Measurements from ENCODE around the gene C20orf144.
A peak's percentile ranks its signal among the peaks of the same experiment; 100 is the strongest.
"Not testable (repeated sequence)": the region's sequence is repeated elsewhere in the genome, so short reads cannot be mapped to it uniquely, and the experiment has no call there.

The C20orf144 gene

DNA sequence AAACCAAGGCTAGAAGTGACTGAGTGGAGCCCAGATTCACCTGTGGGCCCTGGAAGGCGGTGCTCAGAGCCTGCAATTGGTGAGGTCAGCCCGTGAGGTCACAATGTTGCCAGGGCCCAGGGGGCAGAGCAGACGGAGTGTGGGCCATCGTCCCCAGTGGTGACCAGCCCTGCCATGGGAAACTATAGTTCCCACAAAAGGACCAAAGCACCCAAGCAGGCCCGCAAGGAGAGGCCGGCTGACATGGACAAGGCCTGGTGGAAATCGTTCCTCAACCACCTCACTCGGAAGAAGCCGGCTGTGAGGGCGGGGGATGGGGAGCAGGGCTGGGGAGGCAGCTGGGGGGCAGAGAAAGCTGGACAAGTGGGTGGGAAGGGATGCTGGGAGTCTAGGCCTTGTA is at the start of gene C20orf144:
Gene C20orf144 (plus strand): TSS at position 156 of the 400 bp plus-strand sequence. CDS start 19 bp downstream, at position 175.
- no peak for DNase-seq

DNA sequence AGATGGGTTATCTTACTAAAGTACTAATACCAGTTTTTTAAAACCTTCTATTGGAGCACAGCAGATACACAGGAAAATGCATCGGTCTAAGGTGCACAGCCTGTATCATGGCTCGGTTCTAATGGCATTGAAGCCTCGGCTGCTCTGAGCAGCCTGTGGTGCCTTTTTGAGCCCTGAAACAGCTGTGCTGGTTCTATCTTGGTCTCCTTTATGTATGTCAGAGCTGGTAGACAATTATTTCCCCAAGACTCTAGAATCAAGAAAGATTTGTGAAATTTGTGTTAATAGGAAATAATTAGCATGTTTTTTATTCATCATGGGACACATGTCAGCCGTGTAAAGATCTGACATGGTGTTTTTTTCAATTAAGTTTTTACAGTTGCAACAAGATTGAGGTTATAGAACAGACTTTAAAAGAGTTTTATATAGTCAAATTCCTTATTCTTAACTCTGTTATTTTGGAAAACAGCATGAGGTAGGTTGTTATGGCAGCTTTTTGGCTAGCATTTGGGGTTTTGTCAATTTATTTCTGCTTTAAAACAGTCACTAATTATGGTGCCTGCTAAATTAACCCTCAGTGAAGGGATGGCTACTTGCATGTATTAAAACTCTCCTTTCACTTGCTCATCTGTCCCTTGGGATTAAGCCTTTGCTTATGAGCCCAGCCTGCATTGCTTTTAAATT is 40.3 kb upstream of the C20orf144 start:
- peak in 1 of 2 experiments; percentile 21 for DNase-seq

DNA sequence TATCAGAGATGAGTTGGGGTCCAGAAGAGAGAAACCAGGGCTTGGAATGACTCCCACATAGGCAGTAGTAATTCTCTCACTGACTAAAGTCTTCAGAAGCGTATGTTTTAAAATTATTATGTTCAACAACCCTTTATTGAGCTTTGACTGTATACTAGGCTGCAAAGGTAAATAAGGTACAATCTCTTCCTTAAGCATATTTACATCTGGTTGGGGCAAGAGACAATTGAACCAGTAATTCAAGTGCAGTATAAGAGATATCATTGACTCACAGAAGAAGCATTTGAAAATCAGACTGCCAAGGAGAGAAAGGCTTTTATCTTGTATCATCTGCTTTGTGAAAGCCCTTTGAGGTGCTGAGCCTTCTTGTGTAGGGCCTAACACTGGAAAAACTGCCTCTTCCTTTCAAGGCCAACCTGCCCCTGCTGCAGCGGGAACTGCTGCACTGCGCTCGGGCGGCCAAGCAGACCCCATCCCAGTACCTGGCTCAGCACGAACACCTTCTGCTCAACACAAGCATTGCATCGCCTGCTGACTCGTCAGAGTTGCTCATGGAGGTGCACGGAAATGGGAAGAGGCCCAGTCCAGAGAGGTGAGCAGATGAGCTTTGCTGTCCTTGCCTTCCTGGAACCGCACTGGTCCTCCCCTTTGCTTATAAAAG is 39.3 kb upstream of the C20orf144 start:
- DNase-seq: no peak

DNA sequence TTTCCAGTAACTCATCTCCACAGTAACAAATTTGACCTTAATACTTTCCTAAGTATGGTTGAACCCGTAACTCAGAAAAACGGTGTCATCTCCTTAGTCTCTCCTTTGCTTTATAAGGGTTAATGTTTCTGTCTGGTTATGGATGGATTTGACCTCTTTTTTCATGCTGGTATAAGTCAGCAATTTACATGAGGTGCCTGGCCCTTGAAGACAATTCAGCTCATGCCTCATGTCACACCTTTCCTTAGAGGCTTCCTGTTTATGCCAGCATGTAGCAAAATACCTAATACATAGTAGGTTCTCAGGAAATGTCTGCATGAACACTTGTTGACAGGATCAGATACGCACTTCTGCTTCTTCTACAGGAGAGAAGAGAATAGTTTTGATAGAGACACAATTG is 37.7 kb upstream of the C20orf144 start:
- DNase-seq: no peak

DNA sequence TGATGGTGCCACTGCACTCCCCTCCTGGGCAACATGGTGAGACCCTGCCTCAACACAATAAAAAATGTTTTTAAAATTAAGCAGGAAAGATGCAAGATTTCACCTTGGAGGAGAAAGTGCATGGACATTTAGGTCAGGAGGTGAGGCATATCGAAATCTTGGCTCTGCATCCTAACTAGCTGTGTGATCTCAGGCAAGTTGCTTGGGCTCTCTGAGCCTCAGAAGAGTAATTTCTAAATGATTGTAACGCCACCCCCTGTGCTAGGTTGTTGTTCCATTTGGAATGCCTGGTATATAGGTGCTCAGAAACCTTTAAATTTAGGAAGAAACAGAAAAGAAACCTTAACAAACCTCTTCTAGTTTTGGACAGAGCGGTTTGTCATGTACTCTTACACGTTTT is 35.9 kb upstream of the C20orf144 start:
- no peak for DNase-seq

DNA sequence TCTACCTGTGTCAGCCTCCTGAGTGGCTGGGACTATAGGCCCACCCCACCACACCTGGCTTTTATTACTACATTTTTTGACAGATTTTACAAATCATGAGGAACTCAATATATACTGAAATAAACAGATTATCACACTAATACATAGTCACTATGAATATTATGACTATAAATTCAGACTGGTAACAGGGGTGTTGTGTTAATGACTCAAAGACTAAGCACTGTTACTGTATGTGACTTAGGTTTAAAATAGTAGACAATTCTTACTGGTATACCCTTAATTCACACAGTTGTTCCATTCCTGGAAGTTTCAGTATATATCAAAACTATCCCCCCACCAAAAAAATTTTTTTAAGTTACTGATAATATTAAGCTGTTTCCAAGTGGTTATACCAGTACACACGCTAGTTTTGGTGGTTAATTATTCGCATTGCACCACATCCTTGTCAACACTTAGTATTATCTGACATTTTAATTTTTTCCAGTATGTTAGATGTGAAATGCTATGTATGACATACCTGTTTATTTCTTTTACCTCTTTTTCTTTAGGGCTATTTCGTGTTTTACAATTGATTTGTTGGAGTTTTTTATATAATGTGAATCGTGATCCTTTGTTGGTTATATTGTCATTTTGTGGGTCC is 34.4 kb upstream of the C20orf144 start:
- DNase-seq: no peak

DNA sequence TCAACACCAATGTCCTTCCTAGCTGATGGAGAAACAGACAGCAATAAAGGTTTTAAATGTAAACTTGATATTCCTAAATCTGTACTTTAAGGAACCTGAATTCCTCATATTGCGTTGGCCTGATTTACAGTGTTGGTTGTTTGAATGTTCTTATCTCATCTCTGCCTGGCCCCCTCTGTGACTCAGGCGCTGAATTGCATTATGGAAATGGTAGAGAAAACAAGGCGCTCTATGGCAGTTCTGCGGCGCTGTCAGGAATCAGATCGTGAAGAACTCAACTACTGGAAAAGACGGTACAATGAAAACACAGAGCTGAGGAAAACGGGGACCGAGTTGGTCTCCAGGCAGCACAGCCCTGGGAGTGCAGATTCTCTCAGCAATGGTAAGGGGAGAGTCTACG is 32.6 kb upstream of the C20orf144 start:
- DNase-seq: no peak

DNA sequence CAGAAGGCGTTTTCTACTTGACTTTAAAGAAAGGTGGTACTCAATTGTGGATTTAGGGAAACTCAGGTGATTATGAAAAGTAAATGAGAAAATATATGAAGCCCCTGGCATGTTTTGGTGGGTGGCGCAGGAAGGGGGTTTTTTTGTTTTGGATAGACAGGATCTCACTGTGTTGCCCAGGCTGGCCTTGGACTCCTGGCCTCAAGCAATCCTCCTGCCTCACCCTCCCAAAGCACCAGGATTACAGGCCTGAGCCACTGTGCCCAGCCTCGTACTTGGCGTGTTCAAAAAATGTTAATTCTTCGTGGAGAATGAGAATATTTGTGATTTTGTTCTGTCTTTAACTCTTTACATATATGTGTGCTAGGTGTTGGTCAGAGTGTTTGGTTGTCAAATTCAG is 32.1 kb upstream of the C20orf144 start:
- DNase-seq: no peak

DNA sequence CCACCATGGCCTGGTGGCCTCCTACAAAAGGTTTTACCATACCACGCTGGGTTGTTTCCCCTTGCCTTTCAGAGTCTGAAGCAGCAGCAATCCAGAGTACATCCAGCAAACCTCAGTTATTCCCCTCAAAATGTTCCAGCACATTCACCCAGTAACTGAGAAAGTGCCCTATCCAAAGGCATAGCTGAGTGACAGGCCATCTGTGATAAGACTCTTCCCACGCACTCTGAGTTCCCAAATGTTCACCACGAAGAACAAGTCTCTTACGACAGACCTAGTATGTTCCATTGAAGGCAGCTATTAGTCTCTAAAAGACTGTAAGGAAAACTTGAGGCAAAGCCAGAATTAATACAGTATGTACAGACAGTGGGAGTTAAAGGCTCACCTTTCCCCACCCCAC is 31.6 kb upstream of the C20orf144 start:
- DNase-seq: no peak

DNA sequence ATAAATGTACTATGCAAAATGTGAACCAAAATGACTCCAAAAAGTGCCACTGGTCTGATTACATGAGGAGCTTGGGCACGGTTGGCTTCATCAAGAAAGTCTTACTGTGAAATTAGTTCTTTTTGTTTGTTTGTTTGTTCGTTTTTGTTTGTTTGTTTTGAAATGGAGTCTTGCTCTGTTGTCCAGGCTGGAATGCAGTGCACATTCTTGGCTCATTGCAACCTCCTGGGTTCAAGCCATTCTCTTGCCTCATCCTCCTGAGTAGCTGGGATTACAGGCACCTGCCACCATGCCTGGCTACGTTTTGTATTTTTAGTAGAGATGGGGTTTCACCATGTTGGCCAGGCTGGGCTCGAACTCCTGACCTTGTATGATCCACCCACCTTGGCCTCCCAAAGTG is 30.2 kb upstream of the C20orf144 start:
- not testable (repeated sequence) for DNase-seq

DNA sequence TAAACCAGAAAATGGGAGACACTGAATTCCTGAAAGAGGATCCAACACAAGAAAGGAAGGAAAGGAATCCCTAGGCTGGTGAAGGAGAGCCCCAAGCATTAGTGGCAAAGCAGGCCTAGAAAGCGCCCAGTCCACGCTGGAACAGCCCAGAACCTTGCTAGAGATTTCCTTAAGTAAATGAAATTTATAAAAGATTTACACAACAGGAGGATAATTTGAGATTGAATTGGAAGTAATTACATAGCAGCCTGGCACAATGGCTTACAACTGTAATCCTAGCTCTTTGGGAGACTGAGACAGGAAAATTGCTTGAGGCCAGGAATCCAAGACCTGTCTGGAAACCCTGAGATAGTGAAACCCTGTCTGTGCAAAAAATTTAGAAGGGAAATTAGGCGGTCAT is 26.8 kb upstream of the C20orf144 start:
- no peak for DNase-seq

DNA sequence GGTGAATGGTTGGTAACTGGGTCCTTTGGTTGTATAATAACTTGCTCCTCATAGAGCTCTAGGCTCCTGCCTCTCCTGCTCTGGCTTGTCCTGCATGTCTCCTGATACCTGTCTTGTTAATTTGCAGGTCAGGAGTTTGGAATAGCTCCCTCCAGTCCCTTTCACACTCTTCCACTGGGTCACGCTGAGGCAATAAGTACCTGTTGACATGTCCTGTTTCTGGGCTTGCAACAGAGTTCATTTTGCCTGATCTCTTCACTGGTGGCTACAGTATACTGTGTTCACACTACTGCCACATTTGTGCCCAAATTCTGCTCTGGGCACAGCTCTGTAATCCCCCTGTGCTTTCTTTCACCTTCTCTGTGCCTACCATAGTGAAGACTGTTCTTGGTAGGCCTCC is 25.4 kb upstream of the C20orf144 start:
- DNase-seq: no peak

DNA sequence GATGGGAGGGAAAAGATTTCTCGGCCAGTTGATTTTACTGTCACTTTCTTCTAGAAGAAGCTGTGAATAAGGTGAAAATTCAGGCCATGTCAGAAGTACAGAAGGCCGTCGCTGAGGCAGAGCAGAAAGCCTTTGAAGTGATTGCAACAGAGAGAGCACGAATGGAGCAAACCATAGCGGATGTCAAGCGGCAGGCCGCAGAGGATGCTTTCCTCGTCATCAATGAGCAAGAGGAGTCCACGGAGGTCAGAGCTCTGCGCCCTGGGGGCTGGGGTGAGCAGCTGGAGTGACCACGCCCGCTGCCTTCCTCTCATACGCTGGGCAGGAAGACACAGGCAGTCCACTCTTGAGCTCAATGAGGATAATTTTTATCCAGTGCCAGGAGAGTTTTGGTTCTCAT is 21.8 kb upstream of the C20orf144 start:
- no peak for DNase-seq

DNA sequence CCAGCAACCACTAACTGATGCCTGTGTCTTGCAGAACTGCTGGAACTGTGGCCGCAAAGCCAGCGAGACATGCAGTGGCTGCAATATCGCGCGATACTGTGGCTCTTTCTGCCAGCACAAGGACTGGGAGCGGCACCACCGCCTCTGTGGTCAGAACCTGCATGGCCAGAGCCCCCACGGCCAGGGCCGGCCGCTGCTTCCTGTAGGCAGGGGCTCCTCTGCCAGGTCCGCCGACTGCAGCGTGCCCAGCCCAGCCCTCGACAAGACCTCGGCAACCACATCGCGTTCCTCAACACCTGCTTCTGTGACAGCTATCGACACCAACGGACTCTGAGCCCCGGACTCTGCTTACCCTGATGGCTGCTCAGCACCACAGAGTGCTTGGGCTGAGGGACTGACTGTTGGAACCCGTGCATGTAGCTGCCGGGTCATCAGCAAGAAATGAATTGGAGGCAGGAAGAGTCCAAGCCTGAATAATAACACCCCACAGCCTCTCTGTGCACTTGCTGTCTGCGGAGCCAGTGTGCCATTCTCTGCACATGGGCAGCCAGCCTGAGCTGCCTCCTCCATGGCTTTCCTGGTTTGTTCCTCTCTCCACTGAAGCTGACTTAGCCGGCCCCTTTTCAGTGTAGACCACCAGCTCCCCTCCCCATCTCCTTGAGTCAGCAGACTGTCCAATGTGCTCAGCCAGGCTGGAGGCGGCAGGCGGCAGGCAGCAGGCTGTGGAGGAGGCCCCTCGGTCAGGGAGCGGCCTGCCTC is 17.6 kb upstream of the C20orf144 start:
- no peak for DNase-seq

DNA sequence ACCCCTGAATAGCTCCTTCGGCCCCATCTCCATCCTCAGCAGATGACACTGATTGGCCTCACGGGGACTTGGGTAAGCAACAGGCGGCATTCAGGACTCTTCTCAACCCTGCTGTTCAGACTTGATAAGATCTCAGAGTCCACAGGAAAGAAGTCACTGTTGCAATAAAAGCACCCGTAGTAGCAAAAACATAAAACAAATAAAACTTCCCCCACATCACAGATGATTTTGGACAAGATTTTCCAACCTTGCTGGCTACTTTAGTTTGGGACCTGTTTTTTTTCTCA is 17.1 kb upstream of the C20orf144 start:
- no peak for DNase-seq

DNA sequence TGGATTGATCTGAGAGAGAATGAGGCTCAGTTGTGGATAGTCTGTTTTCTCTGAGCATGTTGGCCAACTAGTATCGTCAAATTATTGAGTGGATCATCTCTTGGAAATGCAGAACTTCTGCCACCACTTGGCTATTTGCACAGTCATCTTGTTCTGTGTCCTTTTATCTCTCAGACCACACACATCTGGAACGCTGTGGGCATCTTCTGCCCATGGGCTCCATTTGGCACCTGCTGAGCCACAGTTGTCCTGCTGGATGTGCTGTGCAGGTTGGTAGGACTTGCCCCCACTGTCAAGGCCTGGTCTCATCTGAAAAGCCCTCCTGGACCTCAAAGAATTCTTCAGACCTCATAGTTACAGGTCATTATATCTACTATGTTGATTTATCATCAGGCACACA is 16.7 kb upstream of the C20orf144 start:
- no peak for DNase-seq

DNA sequence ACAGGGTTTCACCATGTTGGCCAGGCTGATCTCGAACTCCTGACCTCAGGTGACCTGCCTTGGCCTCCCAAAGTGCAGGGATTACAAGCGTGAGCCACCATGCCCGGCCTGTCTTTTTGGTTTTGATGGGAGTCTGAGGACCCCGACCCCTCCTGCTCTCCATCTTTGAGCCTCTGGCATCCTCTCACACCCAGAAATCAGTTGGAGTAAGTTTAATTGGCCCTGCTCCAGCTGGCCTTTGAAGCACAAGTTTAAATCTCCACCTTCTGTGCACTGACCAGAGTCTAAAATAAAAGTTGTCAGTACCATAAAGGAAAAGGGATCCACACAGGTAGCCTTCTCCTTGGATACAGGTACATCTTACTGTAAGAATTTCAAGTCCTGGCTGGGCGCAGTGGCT is 15.9 kb upstream of the C20orf144 start:
- no peak for DNase-seq

DNA sequence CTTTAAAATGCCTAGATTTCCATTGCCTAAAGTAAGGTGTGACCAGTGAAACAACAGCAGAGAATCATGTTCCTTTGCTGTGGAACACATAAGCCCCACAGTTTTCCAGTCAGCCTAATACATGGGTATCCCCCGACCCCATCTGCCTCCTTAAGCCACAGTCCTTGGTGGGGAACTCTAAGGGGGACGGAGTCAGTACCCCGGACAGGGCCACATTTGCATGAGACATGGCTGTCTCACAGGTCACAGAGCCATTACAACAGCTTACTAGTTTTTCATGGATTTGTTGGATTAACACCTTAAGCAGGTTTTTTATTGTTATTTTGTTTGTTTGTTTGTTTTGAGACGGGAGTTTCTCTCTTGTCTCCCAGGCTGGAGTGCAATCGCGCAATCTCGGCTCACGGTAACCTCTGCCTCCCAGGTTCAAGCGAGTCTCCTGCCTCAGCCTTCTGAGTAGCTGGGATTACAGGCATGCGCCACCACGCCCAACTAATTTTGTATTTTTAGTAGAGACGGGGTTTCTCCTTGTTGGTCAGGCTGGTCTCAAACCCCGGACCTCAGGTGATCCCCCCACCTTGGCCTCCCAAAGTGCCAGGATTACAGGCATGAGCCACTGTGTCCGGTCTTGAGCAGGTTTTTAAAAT is 15.0 kb upstream of the C20orf144 start:
- DNase-seq: not testable (repeated sequence)

DNA sequence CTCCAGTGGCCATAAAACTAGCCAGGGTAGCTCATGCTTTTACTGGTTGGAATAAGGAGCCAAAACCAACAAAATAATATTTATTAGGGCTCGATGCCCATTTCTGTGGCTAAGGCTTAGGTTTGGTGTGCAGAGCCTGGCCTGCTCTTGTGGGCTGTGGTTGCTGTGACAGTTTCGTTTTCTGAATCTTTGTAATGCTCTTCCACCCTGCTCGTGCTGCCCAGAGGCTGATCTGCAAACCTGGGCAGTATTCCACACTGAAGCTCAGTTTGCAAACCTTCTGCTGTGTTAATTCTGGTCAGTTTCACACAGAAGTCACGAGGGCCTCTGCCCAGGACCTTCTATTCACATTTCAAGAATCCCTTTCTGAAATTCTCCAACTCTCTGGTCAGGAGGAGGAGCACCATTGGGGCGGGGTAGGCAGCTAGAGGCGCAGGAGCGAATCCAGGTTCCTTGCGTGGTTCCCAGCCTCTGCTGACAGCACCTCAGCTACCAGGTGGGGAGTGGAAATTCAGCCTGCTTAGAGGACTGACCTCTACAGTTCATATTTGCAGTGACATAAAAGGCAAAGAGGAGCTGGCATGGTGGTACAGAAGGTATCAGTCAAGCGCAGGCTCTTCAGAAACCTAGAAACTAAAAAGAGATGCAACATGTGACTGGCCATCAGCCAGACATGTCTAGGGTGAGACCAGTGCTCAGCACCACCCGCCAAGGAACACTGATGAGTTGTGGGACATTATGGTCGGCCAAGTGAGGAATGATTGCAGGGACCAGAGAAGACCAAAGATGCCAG is 14.3 kb upstream of the C20orf144 start:
- DNase-seq: peak in 1 of 2 experiments; percentile 59

DNA sequence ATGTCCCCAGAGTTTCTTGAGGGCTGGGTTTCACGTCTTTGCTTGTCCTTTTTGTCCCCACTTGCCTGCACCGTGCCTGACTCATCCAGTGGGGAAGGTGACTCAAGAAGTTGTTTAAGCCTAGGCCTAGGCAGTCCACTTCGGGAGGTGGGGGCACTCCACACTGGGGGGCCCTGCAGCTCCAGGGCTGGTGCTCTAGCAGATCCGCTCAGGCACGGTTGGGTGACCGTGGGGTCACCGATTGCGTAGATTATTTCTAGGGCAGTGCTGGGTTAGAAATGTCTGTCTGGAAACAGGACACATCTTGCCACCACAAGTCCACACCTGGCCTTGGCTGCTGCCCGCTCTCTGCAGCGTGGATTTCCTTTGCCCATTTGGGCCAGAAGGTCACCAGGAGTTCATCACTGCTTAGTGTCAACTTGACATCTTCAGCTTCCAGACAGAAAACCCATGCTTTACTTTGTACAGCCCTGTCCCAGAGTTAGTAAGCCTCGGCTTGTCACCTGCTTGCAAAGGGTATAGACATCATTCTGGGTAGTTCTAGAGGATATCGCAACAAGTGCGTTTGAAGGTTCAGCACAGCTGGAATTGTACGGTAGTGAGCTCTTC is 13.6 kb upstream of the C20orf144 start:
- peak; percentile 14 to 88 for DNase-seq

DNA sequence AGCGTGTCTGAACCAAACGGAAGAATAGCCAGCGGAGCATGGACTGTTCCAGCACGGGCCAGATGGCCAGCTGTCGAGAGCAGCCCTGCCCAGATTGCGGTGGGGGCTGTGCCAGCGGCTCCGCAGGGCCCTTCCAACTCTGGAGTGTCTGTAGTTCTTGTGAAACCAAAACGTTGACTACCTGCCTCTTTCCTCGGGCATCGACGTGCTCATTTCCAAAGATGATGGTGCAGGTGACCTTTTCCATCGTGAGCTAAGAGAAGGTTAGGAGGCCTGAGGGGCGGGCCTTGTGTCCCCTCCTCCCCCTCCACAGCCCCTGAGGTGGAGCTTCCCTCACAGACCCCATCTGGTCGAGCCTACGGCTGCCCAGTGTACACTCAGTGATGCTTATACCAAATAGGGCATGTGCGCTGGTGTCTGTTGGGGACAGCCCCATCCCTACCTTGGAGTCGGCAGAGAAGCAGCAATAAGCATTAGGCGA is 12.9 kb upstream of the C20orf144 start:
- peak; percentile 98 for DNase-seq
